GM21825 (cell line): ENCODE measurements around the gene GFPT2.

Experiments
- ATAC-seq: cut with Tn5 transposase; IDR thresholded peaks from one replicate; pipeline ENCODE4 v1.9.1; 2021; ENCODE audit warnings: mild to moderate bottlenecking, moderate library complexity; ENCODE audit not compliant: unreplicated experiment

Gene GFPT2

GRCh38 chr5:180378438-180379344, 25.6 kb upstream of the GFPT2 start:
- no peak for ATAC-seq

GRCh38 chr5:180377556-180378197, 24.5 kb upstream of the GFPT2 start:
- no peak for ATAC-seq

GRCh38 chr5:180376511-180376910, 23.4 kb upstream of the GFPT2 start:
- ATAC-seq, result no peak

- no peak for ATAC-seq
These were observed 22.8 kb upstream of the GFPT2 start for GRCh38 chr5:180375955-180376354.

- ATAC-seq, result no peak
These were observed 22.2 kb upstream of the GFPT2 start for GRCh38 chr5:180375291-180375690.

GRCh38 chr5:180373870-180374269, 20.7 kb upstream of the GFPT2 start:
- ATAC-seq, result no peak

GRCh38 chr5:180373454-180373853, 20.3 kb upstream of the GFPT2 start:
- no peak for ATAC-seq

- ATAC-seq, result no peak
These were observed 18.8 kb upstream of the GFPT2 start for GRCh38 chr5:180371949-180372348.

GRCh38 chr5:180370861-180371641, 17.9 kb upstream of the GFPT2 start:
- ATAC-seq, result no peak

- ATAC-seq, result no peak
These were observed 14.9 kb upstream of the GFPT2 start for GRCh38 chr5:180367991-180368390.

GRCh38 chr5:180367300-180367699, 14.2 kb upstream of the GFPT2 start:
- ATAC-seq, result no peak

GRCh38 chr5:180366326-180366725, 13.2 kb upstream of the GFPT2 start:
- ATAC-seq, result no peak

- no peak for ATAC-seq
These were observed 12.7 kb upstream of the GFPT2 start for GRCh38 chr5:180365829-180366228.

GRCh38 chr5:180364306-180364856, 11.2 kb upstream of the GFPT2 start:
- ATAC-seq, result no peak

GRCh38 chr5:180360078-180360957, 7.2 kb upstream of the GFPT2 start:
- no peak for ATAC-seq

GRCh38 chr5:180358694-180359093, 5.6 kb upstream of the GFPT2 start:
- ATAC-seq, result no peak

GRCh38 chr5:180358179-180358578, 5.0 kb upstream of the GFPT2 start:
- ATAC-seq, result no peak

GRCh38 chr5:180354966-180355365, 1.8 kb upstream of the GFPT2 start:
- ATAC-seq, result no peak

GRCh38 chr5:180353980-180354452, 880 bp upstream of the GFPT2 start:
- ATAC-seq, result no peak
